Aorta (tissue), 5 donors: ENCODE results near the gene ASIC4. TPM values are rescaled to one million over a fixed set of nuclear protein-coding genes. Genes with fewer than 3 reads are reported as not detected.

Experiments
- ATAC-seq: fragments of 200-7000 bp; cut with Tn5 transposase; one replicate; pipeline ENCODE4 v1.9.1; 2022; ENCODE audit warnings: moderate library complexity; ENCODE audit not compliant: low FRiP score
- DNase-seq, 2 donors: peaks; one replicate each; pipeline ENCODE4 v3.0.0-alpha.2; 2020
- H3K27ac ChIP-seq, 2 donors: one replicate each; pipeline ENCODE4 v1.5.1; 2013; ENCODE audit warnings: low read length in 2 of 2, mild to moderate bottlenecking in 2 of 2, moderate library complexity in 2 of 2, control low read depth in 1 of 2, inconsistent platforms in 1 of 2, low read depth in 1 of 2
- H3K27me3 ChIP-seq, 2 donors: one replicate each; pipeline ENCODE4 v1.6.1; 2013; ENCODE audit warnings: control low read depth in 1 of 2, low read length in 1 of 2, mild to moderate bottlenecking in 1 of 2, moderate library complexity in 1 of 2; ENCODE audit not compliant: insufficient read depth in 2 of 2, control insufficient read depth in 1 of 2
- H3K36me3 ChIP-seq, 2 donors: one replicate each; pipeline ENCODE4 v1.6.1; 2013; ENCODE audit warnings: control low read depth in 1 of 2, low read length in 1 of 2, mild to moderate bottlenecking in 1 of 2; ENCODE audit not compliant: insufficient read depth in 2 of 2, control insufficient read depth in 1 of 2
- H3K4me1 ChIP-seq, 2 donors: one replicate each; pipeline ENCODE4 v1.6.1; 2013; ENCODE audit warnings: low read length in 2 of 2, control low read depth in 1 of 2, mild to moderate bottlenecking in 1 of 2, moderate library complexity in 1 of 2; ENCODE audit not compliant: insufficient read depth in 2 of 2, control insufficient read depth in 1 of 2
- H3K4me3 ChIP-seq, 2 donors: one replicate each; pipeline ENCODE4 v1.5.1; 2013; ENCODE audit warnings: low read length in 2 of 2, control low read depth in 1 of 2, mild to moderate bottlenecking in 1 of 2
- H3K9me3 ChIP-seq: one replicate; pipeline ENCODE4 v1.6.1; 2013; ENCODE audit warnings: mild to moderate bottlenecking, low read length; ENCODE audit not compliant: control insufficient read depth
- WGBS, 2 donors: extraction: QIAGEN DNeasy Blood & Tissue Kit; methylation state at CpG; one replicate each; pipeline ENCODE4 v1.1.7; 2013; 5-methylcytosine and 5-hydroxymethylcytosine counted together
- intact Hi-C, 2 donors: fragments of 100-400 bp; cut with DNase I; formaldehyde crosslinking; loops; one replicate each; pipeline versions ENCODE4 v1.14.2 to v1.15.0; 2022
- polyA plus RNA-seq, 2 donors: library from polyadenylated mRNA; stranded (reverse); fragments of 200-250 nt; gene quantifications; one replicate each; pipeline ENCODE4 v1.2.3, GENCODE V29; 2013
- total RNA-seq, 2 donors: library from RNA; stranded (reverse); fragmentation: NEBNext Ultra II Directional; extraction: Animal tissue kit (Norgen Biotek cat#: 25700); gene quantifications; one replicate each; pipeline ENCODE4 v1.2.1, GENCODE V29; 2021
- donor health status: healthy with polysubstance abuse.
- donor health status: Bipolar disorder and iron deficiency.
- donor health status: DM: no; HTN: no; CAD: no.
- donor health status: DM: no; HTN: no; CAD: no.
- donor health status: DM: yes; HTN: yes; CAD: no.

ASIC4 gene
- total and polyA plus RNA-seq, 4 donors: 0.26 to 0.42 (median 0.29) TPM; not detected in 1

DNA sequence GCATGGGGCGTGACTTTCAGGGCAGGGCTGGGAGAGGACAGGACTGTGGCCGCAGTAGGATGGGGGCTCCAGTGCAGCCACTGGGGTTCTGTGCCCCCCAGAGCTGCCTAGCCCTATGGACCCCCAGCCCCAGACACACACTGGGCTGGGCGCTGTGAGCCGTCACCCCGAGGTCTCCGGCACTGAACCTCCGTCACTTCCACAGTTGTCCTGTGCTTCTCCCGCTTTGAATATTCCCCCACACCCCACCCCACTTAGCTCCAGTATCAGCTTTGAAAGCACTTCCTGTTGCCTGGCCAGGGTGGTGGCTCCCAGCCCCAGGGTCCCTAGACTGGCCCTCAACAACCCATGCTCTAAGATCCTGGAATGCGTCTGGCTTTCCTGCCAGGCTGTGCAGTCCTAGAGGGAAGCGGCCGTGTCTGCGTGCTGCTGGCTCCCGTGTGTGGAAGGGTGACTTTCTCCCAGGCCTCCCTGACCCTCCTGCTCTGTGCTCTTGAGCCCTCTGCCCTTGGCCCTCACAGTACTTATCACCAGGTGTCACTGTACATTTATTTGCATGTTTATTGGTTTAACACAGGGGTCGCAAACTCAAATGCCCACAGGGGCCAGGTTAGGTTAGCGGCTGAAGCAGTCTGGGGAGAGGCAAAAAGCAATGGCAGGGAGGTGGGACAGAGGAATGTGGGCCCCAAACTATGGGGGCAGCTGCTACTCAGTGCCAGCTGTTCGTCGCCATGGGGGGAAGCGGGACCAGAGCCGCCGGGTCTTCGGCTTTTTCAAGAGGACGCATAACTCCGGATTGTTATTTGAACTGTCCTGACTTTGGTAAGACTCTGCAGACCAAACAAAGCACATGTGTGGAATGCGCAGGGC, 47.1 kb downstream of the ASIC4 start:
- no peaks in the 10 kb centered on the region for H3K4me1 ChIP-seq
- intact Hi-C loops: no loop called here

DNA sequence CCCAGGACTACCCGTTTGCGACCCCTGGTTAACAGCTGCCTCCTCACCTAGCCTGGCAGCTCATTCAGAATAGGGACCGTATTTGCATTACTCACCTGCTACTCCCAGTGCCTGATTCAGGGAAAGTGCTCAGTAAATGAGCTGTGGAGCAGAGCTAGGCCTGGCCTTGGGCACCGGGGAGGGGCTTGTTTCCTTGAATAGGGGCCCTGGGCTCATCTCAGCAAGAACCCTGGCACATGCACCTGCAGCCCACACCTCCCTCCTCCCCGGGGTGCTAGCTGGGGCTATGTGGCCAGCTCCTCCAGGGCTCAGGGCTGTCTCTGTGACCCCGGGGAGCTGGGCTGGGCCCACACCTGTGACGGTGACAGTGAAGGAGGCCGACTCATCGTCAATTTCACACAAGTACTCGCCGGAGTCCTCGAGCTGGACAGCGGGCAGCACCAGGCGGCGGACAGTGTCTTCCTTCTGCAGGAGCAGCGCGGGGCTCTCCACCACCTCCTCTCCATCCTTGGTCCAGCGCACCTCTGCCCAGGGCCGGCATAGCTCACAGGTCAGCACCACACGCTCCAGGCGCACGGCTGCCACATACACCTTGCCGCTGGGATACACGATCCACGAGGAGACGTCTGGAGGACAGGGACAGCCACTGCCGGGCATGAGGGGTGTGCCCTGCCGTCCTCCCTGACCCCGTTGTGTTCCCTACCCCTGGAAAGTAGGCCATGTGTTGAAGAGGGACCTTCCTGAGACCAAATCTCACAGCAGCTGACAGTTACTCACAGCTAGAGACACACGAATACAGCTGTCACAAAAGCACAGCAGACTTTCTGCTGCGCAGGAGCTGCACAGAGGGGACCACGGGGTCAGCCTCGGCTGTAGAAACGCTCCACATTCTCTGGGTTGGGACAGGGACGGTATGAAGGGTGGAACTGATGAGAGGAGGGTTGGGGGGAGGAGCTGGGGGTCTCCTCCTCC, 48.1 kb downstream of the ASIC4 start:
- no peaks in the 10 kb centered on the region for H3K4me1 ChIP-seq
- no peaks in the 10 kb centered on the region for H3K27me3 ChIP-seq
- H3K4me3 ChIP-seq: no peak overlapping the region
- no peak for ATAC-seq
- H3K27ac ChIP-seq: no peak overlapping the region
- H3K9me3 ChIP-seq: no peaks in the 10 kb centered on the region
- WGBS, 2 donors: 81 to 84% methylated on average over 35 of the region's 35 CpGs
- no peaks in the 10 kb centered on the region for H3K36me3 ChIP-seq
- peak in 1 of 2 donors; percentile 71 for DNase-seq
- intact Hi-C loops: no loop called here

More for the DNA sequence above, 47.1 kb downstream of the ASIC4 start:
- 72 to 74% methylated on average over 24 of the region's 24 CpGs for WGBS, 2 donors
- Histone ChIP-seq H3K27ac (no peak overlapping the region), H3K4me3 (no peak overlapping the region), H3K36me3 (no peaks in the 10 kb centered on the region), H3K9me3 (no peaks in the 10 kb centered on the region), H3K27me3 (no peaks in the 10 kb centered on the region)
- peak in 1 of 2 donors; percentile 58 for DNase-seq
- ATAC-seq: no peak

DNA sequence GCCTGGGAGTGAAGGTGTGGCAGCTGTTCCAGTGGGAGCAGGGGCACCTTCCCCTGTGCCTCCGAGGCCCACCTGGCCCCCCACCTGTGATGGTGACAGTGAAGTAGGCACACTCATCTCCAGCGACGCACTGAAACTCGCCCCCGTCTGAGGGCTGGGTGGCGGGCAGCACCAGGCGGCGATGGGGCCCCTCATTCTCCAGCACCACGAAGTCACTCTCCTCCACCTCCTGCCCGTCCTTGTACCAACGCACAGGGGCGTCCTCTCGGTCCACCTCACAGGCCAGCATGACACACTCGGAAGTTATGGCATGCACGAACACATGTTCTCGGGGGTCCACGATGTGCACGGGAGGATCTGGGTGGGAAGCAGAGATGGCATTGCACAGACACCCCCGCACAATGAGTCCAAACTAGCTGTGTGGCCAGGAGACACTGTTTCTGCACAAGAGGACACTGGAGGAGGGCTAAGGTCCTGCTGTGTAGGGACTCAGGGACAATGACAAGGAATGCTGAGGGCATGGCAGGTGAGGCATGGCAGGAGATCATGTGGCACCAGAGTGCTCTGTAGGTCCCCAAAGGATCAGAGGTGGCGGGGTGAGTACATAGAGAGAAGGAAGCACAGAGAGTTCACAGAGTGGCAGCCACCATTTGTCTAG, 49.1 kb downstream of the ASIC4 start:
- Histone ChIP-seq H3K9me3 (no peaks in the 10 kb centered on the region), H3K36me3 (no peaks in the 10 kb centered on the region), H3K4me1 (no peaks in the 10 kb centered on the region), H3K27ac (no peak overlapping the region), H3K4me3 (no peak overlapping the region), H3K27me3 (no peaks in the 10 kb centered on the region)
- intact Hi-C loops: no loop called here
- peak in 1 of 2 donors; percentile 61 for DNase-seq
- 91% methylated on average over 18 to 20 of the region's 20 CpGs for WGBS, 2 donors
- ATAC-seq: no peak

- H3K36me3 ChIP-seq: no peaks in the 10 kb centered on the region
- H3K4me3 ChIP-seq: no peak overlapping the region
- WGBS, 2 donors: 77 to 82% methylated on average over 21 of the region's 21 CpGs
- no peak overlapping the region for H3K27ac ChIP-seq
- intact Hi-C loops: no loop called here
- ATAC-seq (no peak), DNase-seq (peak in 1 of 2 donors; percentile 68)
- H3K27me3 ChIP-seq: no peaks in the 10 kb centered on the region
- H3K4me1 ChIP-seq: no peaks in the 10 kb centered on the region
- H3K9me3 ChIP-seq: no peaks in the 10 kb centered on the region
Measured at GRCh38 chr2:219565130-219566080, 51.1 kb downstream of the ASIC4 start.

GRCh38 chr2:219566640-219567039, 52.4 kb downstream of the ASIC4 start:
- Histone ChIP-seq H3K9me3 (no peaks in the 10 kb centered on the region), H3K27ac (no peak overlapping the region), H3K4me1 (no peaks in the 10 kb centered on the region), H3K27me3 (no peaks in the 10 kb centered on the region), H3K36me3 (no peaks in the 10 kb centered on the region), H3K4me3 (no peak overlapping the region)
- 87 to 91% methylated on average over 11 of the region's 11 CpGs for WGBS, 2 donors
- intact Hi-C loops: no loop called here
- ATAC-seq (no peak), DNase-seq (peak in 1 of 2 donors; percentile 59)

GRCh38 chr2:219567131-219567530, 52.8 kb downstream of the ASIC4 start:
- peak in 1 of 2 donors; percentile 62 for DNase-seq

DNA sequence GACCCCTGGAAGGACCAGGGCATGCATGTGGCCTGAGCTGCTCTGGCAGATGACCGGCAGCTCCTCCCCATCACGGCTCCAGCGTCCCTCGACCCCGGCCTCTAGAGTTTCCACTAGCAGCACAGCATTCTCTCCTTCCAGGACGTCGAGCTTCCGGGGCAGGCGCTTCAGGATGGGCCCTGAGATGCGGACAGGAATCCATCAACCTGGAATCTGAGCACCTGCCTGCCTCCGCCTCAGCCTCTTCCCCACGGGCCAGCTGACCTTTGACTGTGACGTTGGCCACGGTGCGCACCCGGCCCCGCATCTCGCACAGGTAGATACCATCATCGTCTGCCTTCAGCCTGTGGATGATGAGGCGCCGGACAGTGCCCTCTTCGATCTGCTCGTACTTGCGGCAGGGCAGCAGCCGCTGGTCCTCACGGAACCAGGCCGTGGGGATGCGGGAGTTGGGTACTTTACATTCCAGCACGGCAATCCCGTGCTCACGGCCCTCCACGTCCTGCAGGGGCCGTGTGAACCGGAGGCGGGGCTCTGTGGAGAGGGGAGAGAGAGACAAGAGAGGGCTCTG, 53.6 kb downstream of the ASIC4 start:
- WGBS, 2 donors: 91 to 93% methylated on average over 35 of the region's 35 CpGs
- Histone ChIP-seq H3K9me3 (no peaks in the 10 kb centered on the region), H3K27ac (no peak overlapping the region), H3K4me1 (no peaks in the 10 kb centered on the region), H3K4me3 (no peak overlapping the region), H3K27me3 (no peaks in the 10 kb centered on the region), H3K36me3 (no peaks in the 10 kb centered on the region)
- intact Hi-C loops: no loop called here
- DNase-seq (peak in 1 of 2 donors; percentile 74), ATAC-seq (no peak)

More at GRCh38 chr2:219567131-219567530, 52.8 kb downstream of the ASIC4 start:
- no peak overlapping the region for H3K27ac ChIP-seq
- no peak for ATAC-seq
- no peaks in the 10 kb centered on the region for H3K9me3 ChIP-seq
- intact Hi-C loops: no loop called here
- H3K4me1 ChIP-seq: no peaks in the 10 kb centered on the region
- no peaks in the 10 kb centered on the region for H3K27me3 ChIP-seq
- H3K36me3 ChIP-seq: no peaks in the 10 kb centered on the region
- H3K4me3 ChIP-seq: no peak overlapping the region
- WGBS, 2 donors: 92 to 93% methylated on average over 18 of the region's 18 CpGs
